ENCODE results near the gene ADCY3. TPM values are rescaled to one million over a fixed set of nuclear protein-coding genes. Genes with fewer than 3 reads are reported as not detected.

ADCY3 gene
- total and polyA plus RNA-seq, 9 of the 15 experiments (the other 6 are each of a cell fraction or from before 2014, with no cell fraction given), result 1.5 to 54.8 (median 26.3) TPM

DNA sequence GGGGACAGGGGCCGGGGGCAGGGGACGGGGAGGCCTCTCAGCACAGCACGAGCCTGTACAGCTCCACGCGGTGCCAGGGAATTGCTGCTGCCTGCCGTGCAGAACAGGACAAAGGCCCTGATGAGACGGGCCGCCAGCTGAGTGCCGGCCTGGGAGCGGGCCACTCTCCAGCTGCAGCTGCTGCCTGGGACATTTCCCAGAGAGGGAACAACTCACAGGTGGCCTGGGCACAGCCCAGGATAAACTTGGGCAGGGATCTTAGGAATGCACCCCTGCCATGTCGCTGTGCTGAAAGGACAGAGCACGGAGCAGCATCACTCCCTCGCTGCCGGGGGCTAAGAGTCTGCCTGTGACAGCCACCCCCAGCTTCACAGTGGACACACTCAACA is 88.0 kb downstream of the ADCY3 start:
- intact Hi-C loops (cut with micrococcal nuclease), result no loop called here
- H3K79me2 ChIP-seq (ENCODE audit: control insufficient read depth, insufficient read depth, low read length), result no peaks in the 10 kb centered on the region
- no TSS peak for BruUV-seq (replicated peaks)
- TF ChIP-seq, protein P1, sequence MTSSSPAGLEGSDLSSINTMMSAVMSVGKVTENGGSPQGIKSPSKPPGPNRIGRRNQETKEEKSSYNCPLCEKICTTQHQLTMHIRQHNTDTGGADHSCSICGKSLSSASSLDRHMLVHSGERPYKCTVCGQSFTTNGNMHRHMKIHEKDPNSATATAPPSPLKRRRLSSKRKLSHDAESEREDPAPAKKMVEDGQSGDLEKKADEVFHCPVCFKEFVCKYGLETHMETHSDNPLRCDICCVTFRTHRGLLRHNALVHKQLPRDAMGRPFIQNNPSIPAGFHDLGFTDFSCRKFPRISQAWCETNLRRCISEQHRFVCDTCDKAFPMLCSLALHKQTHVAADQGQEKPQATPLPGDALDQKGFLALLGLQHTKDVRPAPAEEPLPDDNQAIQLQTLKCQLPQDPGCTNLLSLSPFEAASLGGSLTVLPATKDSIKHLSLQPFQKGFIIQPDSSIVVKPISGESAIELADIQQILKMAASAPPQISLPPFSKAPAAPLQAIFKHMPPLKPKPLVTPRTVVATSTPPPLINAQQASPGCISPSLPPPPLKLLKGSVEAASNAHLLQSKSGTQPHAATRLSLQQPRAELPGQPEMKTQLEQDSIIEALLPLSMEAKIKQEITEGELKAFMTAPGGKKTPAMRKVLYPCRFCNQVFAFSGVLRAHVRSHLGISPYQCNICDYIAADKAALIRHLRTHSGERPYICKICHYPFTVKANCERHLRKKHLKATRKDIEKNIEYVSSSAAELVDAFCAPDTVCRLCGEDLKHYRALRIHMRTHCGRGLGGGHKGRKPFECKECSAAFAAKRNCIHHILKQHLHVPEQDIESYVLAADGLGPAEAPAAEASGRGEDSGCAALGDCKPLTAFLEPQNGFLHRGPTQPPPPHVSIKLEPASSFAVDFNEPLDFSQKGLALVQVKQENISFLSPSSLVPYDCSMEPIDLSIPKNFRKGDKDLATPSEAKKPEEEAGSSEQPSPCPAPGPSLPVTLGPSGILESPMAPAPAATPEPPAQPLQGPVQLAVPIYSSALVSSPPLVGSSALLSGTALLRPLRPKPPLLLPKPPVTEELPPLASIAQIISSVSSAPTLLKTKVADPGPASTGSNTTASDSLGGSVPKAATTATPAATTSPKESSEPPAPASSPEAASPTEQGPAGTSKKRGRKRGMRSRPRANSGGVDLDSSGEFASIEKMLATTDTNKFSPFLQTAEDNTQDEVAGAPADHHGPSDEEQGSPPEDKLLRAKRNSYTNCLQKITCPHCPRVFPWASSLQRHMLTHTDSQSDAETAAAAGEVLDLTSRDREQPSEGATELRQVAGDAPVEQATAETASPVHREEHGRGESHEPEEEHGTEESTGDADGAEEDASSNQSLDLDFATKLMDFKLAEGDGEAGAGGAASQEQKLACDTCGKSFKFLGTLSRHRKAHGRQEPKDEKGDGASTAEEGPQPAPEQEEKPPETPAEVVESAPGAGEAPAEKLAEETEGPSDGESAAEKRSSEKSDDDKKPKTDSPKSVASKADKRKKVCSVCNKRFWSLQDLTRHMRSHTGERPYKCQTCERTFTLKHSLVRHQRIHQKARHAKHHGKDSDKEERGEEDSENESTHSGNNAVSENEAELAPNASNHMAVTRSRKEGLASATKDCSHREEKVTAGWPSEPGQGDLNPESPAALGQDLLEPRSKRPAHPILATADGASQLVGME (CRISPR knock-in tag; IDR thresholded peaks at IDR 0.05), result no peak
- TF ChIP-seq POLR2G (IDR thresholded peaks at IDR 0.05; ENCODE audit: low read depth, low read length) (peak; percentile 45; the same call in 1 of the 2 replicates), EP400 (IDR thresholded peaks at IDR 0.05) (no peak)
- TF ChIP-seq, protein P2, sequence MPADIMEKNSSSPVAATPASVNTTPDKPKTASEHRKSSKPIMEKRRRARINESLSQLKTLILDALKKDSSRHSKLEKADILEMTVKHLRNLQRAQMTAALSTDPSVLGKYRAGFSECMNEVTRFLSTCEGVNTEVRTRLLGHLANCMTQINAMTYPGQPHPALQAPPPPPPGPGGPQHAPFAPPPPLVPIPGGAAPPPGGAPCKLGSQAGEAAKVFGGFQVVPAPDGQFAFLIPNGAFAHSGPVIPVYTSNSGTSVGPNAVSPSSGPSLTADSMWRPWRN (IDR thresholded peaks at IDR 0.05; ENCODE audit: low read depth), result no peak
- DNase-seq (ENCODE audit: extremely low read depth in 1 of 4, low spot score in 3 of 4) (no peak), ATAC-seq (no peak), FAIRE-seq (no peak)
- H3K4me1 ChIP-seq (replicated peaks in 1 of 2; ENCODE audit: control insufficient read depth in 2 of 2, insufficient read depth in 2 of 2, low read length in 2 of 2), result peaks cover 0 to 5% of the 10 kb centered on the region in 2 experiments; a peak in 2 of 5 replicates
- no peak overlapping the region for H3K4me2 ChIP-seq (ENCODE audit: insufficient read depth, low read length)
- no peak overlapping the region for H3K27ac ChIP-seq (ENCODE audit: extremely low read depth, low read depth, low read length)
- peaks cover 52% of the 10 kb centered on the region; the same call in 2 of the 3 replicates for H3K36me3 ChIP-seq (ENCODE audit: control insufficient read depth, insufficient read depth, low read length)
- H3K4me3 ChIP-seq, result no peak overlapping the region
- no peak overlapping the region for H2AFZ ChIP-seq (ENCODE audit: low read depth, low read length)
- no peaks in the 10 kb centered on the region for H3K9me3 ChIP-seq (replicated peaks; ENCODE audit: control insufficient read depth, insufficient read depth, low read depth, low read length)
- WGBS (ENCODE audit: insufficient coverage, low coverage, missing lambda C conversion rate), result 86% methylated on average over 6 of the region's 14 CpGs
- in situ Hi-C loops (cut with MboI), result no loop called here
- POLR2A ChIA-PET, result no interaction called here
- H4K20me1 ChIP-seq (replicated peaks; ENCODE audit: control insufficient read depth, insufficient read depth, low read length), result no peaks in the 10 kb centered on the region
- no peak overlapping the region for H3K9ac ChIP-seq (ENCODE audit: insufficient read depth in 1 of 2, low read depth in 2 of 2, low read length in 2 of 2)
- CTCF ChIA-PET (ENCODE audit: low intra/inter-chr PET ratio), result no interaction called here
- no peaks in the 10 kb centered on the region for H3K27me3 ChIP-seq (ENCODE audit: control insufficient read depth in 2 of 2, insufficient read depth in 2 of 2, low read length in 2 of 2)
- H3K9me1 ChIP-seq (ENCODE audit: control insufficient read depth, insufficient read depth, low read length), result no peaks in the 10 kb centered on the region
